ENCODE data around the gene NXT1. TPM values are rescaled to one million over a fixed set of nuclear protein-coding genes. Genes with fewer than 3 reads are reported as not detected.

The NXT1 gene
- total and polyA plus RNA-seq, 2 of the 4 experiments (the other 2 are of a cell fraction) = 23.6 to 25.5 TPM

DNA sequence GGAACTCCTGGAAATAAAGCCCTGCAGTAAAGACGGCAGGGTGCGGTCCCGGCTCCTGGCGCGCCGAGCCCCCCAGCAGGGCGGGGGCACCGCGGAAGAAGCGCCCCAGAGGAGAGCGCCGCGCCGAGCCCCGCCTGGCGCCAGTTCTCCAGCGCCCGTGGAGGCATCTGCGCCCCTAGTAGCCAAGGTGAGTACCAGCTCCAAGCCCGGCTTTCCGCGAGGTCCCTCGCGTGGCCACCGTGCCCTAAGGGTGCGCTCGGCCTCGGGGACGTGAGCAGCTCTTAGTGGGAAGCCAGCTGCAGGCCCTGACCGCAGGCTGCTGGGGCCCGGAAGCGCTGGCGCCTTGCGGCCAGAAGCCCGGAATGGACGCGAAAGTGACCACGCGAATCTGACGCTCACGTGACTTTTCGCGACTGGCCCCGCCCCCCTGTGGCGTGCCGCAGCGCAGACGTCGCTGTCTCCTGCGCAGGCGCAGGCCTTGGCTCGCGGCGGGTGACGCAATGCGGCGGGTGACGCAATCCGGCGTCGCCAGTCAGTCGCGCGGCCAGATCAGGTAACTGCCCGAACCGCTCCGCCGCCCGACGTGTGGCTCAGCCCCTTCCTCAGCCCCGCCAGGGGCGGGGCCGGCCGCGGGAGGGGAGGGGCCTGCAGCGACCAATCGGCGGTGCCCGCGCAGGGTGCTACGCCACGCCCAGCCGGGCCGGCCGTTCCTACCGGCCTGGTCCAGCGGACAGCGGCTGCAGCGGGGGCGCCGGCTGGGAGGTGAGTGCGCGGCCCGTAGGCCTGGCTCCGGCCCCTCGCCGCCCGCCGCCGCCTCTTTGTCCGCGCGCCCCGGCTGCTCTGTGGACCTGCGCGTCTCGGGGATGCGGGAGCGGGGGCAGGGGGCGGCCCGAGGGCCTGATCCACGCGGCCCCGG lies 11.1 kb downstream of the NXT1 start, which contains the start of gene GZF1:
TSS of gene GZF1 (plus strand) at position 707 of the 916 bp plus-strand sequence. CDS start 2,202 bp downstream, outside the sequence.
- H3K14ac ChIP-seq (replicated peaks; ENCODE audit: low read depth, low read length) = peak within 1 kb of the TSS; percentile 99
- H3K4me1 ChIP-seq (ENCODE audit: control insufficient read depth, insufficient read depth, low read length) = peaks cover 11% of the 10 kb centered on the region
- H4K91ac ChIP-seq (ENCODE audit: insufficient read depth, low read depth, low read length) = peak within 1 kb of the TSS; percentile 90
- DNase-seq (peak; percentile 97), ATAC-seq (ENCODE audit: low read depth) (peak; percentile 89)
- WGBS, 2 experiments (ENCODE audit: extremely low coverage in 2 of 2, insufficient read length in 1 of 2) = 1% methylated on average over 46 of the region's 114 CpGs; no CpG with 5 or more reads in 1 of the 2 experiments
- peak within 1 kb of the TSS; percentile 86 for H3K56ac ChIP-seq (ENCODE audit: extremely low read depth, insufficient read depth, low read length)
- ChIA-PET CTCF (no interaction called here), POLR2A (ENCODE audit: unreplicated experiment) (interaction anchor here (1.0 kb wide), 1 partner anchor 11 kb away, joined by 4 read pairs; the partner anchor contains the start of gene NXT1)
- H3K79me1 ChIP-seq (ENCODE audit: low read depth in 1 of 2, low read length in 2 of 2) = peaks cover 18 to 47% of the 10 kb centered on the region in 2 experiments
- H3K23ac ChIP-seq (ENCODE audit: low read depth, low read length) = peak within 1 kb of the TSS; percentile 99
- H4K8ac ChIP-seq (ENCODE audit: low read depth in 2 of 2, low read length in 2 of 2) = peak within 1 kb of the TSS; percentile 91 to 99
- H2BK120ac ChIP-seq (ENCODE audit: low read depth, low read length) = peak within 1 kb of the TSS; percentile 74
- H3K4me3 ChIP-seq (ENCODE audit: insufficient read depth, low read depth, low read length) = peak within 1 kb of the TSS; percentile 76
- peak within 1 kb of the TSS; percentile 87 for H2BK5ac ChIP-seq (ENCODE audit: low read depth, low read length, poor library complexity, severe bottlenecking)
- peak within 1 kb of the TSS; percentile 60; the same call in 1 of the 2 replicates for H2BK20ac ChIP-seq (ENCODE audit: low read depth, low read length)
- peak within 1 kb of the TSS; percentile 37 for H3K18ac ChIP-seq (ENCODE audit: low read depth, low read length)
- H2BK15ac ChIP-seq (ENCODE audit: low read depth, low read length) = peak within 1 kb of the TSS; percentile 66; the same call in 1 of the 3 replicates
- H4K20me1 ChIP-seq (ENCODE audit: insufficient read depth, low read length) = peaks cover 33% of the 10 kb centered on the region
- intact Hi-C loops (cut with micrococcal nuclease) = loop anchor here (1.0 to 5.0 kb wide), 2 partner anchors 60 to 276 kb away; partner anchors contain the start of genes CST3 and NAPB
- peak within 1 kb of the TSS; percentile 91 for H3K4ac ChIP-seq (ENCODE audit: low read depth, low read length)
- H2AK9ac ChIP-seq (replicated peaks; ENCODE audit: low read depth, low read length, poor library complexity) = peak within 1 kb of the TSS; percentile 77
- peak within 1 kb of the TSS; percentile 75 for H3K4me2 ChIP-seq (ENCODE audit: low read depth, low read length)
- no TSS peak for BruUV-seq (replicated peaks)
- in situ Hi-C loops (cut with MboI; ENCODE audit: low sequenced_read_pairs) = no loop called here
- peak within 1 kb of the TSS; percentile 93 for H2AFZ ChIP-seq (replicated peaks; ENCODE audit: low read length, poor library complexity)
- H2AK5ac ChIP-seq (ENCODE audit: low read depth, low read length) = peak within 1 kb of the TSS; percentile 77
- H3K27me3 ChIP-seq (ENCODE audit: control insufficient read depth, insufficient read depth, low read length) = no peaks in the 10 kb centered on the region
- peaks cover 15% of the 10 kb centered on the region for H3K36me3 ChIP-seq (ENCODE audit: control insufficient read depth, insufficient read depth, low read length)
- no peaks in the 10 kb centered on the region for H3K9me3 ChIP-seq (ENCODE audit: control insufficient read depth, insufficient read depth, low read length)
- peak within 1 kb of the TSS; percentile 83 for H3K27ac ChIP-seq (ENCODE audit: insufficient read depth, low read length)
- peaks cover 9% of the 10 kb centered on the region for H3K9me1 ChIP-seq (ENCODE audit: insufficient read depth, low read length)
- H3K9ac ChIP-seq (ENCODE audit: low read depth, low read length) = peak within 1 kb of the TSS; percentile 79
- dilution Hi-C loops (cut with HindIII; ENCODE audit: low sequenced_read_pairs, unreplicated experiment) = no loop called here
- TF ChIP-seq SMC3 (IDR thresholded peaks at IDR 0.05; ENCODE audit: low read depth, low read length) = no peak
- TF ChIP-seq RFX5 (IDR thresholded peaks at IDR 0.05; ENCODE audit: low read depth, low read length) = no peak
- TF ChIP-seq MAFK (IDR thresholded peaks at IDR 0.05; ENCODE audit: low read depth, low read length) = 0 out of 2 replicates have a peak, but pooled peaks have one; percentile 9
- peak; percentile 95 for TF ChIP-seq POLR2A (IDR thresholded peaks at IDR 0.05; ENCODE audit: low read depth, low read length)
- TF ChIP-seq, protein P1, sequence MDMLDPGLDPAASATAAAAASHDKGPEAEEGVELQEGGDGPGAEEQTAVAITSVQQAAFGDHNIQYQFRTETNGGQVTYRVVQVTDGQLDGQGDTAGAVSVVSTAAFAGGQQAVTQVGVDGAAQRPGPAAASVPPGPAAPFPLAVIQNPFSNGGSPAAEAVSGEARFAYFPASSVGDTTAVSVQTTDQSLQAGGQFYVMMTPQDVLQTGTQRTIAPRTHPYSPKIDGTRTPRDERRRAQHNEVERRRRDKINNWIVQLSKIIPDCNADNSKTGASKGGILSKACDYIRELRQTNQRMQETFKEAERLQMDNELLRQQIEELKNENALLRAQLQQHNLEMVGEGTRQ (IDR thresholded peaks at IDR 0.05; ENCODE audit: low read depth, low read length) = peak; percentile 98
- no peak for TF ChIP-seq MXI1 (IDR thresholded peaks at IDR 0.05; ENCODE audit: borderline replicate concordance, low read depth, low read length)
- peak; percentile 98 for TF ChIP-seq BHLHE40 (IDR thresholded peaks at IDR 0.05; ENCODE audit: low read depth, low read length)
- TF ChIP-seq CEBPB (IDR thresholded peaks at IDR 0.05; ENCODE audit: low read depth, low read length) = peak; percentile 100
- TF ChIP-seq RAD21 (IDR thresholded peaks at IDR 0.05; ENCODE audit: low read length) = no peak
- peak; percentile 77; the same call in 1 of the 2 replicates for TF ChIP-seq NFE2L2 (IDR thresholded peaks at IDR 0.05; ENCODE audit: low read depth, low read length)
- TF ChIP-seq RCOR1 (IDR thresholded peaks at IDR 0.05; ENCODE audit: insufficient replicate concordance, low read length) = no peak
- 0 out of 2 replicates have a peak, but pooled peaks have one; percentile 74 for TF ChIP-seq FOS (IDR thresholded peaks at IDR 0.05; ENCODE audit: low read depth, low read length)
- TF ChIP-seq, protein P2, sequence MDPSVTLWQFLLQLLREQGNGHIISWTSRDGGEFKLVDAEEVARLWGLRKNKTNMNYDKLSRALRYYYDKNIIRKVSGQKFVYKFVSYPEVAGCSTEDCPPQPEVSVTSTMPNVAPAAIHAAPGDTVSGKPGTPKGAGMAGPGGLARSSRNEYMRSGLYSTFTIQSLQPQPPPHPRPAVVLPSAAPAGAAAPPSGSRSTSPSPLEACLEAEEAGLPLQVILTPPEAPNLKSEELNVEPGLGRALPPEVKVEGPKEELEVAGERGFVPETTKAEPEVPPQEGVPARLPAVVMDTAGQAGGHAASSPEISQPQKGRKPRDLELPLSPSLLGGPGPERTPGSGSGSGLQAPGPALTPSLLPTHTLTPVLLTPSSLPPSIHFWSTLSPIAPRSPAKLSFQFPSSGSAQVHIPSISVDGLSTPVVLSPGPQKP (IDR thresholded peaks at IDR 0.05; ENCODE audit: borderline replicate concordance, low read depth, low read length) = no peak
- 0 out of 2 replicates have a peak, but pooled peaks have one; percentile 41 for TF ChIP-seq CHD1 (IDR thresholded peaks at IDR 0.05; ENCODE audit: low read depth, low read length)
- TF ChIP-seq MAZ (IDR thresholded peaks at IDR 0.05; ENCODE audit: borderline replicate concordance, low read depth, low read length) = peak; percentile 89
- peak within 1 kb of the TSS; percentile 62 for H4K5ac ChIP-seq (ENCODE audit: low read depth, low read length)

All from IMR-90 (cell line).